Lower lobe of right lung (tissue), 2 donors: Measurements from ENCODE around the gene TST. TPM values are rescaled to one million over a fixed set of nuclear protein-coding genes. Genes with fewer than 3 reads are reported as not detected.
A peak's percentile ranks its signal among the peaks of the same experiment; 100 is the strongest.

Experiments used
- ATAC-seq, 2 donors: fragments of 200-7000 bp; cut with Tn5 transposase; one replicate each; pipeline ENCODE4 v1.9.1; 2020 to 2022; ENCODE audit warnings: mild to moderate bottlenecking in 2 of 2, moderate library complexity in 2 of 2
- DNase-seq: peaks from one replicate; pipeline ENCODE4 v3.0.0-alpha.2; 2020
- H3K27ac ChIP-seq: fragments of 200-600 bp; one replicate; pipeline ENCODE4 v1.8.0; 2022
- H3K27me3 ChIP-seq: fragments of 200-600 bp; one replicate; pipeline ENCODE4 v1.8.0; 2022; ENCODE audit warnings: low read depth
- H3K36me3 ChIP-seq: fragments of 200-600 bp; one replicate; pipeline ENCODE4 v1.8.0; 2022; ENCODE audit warnings: mild to moderate bottlenecking
- H3K4me1 ChIP-seq: fragments of 200-600 bp; one replicate; pipeline ENCODE4 v1.8.0; 2022
- H3K4me3 ChIP-seq: fragments of 200-600 bp; one replicate; pipeline ENCODE4 v1.8.0; 2022; ENCODE audit warnings: mild to moderate bottlenecking
- H3K9me3 ChIP-seq: fragments of 200-600 bp; one replicate; pipeline ENCODE4 v1.8.0; 2022
- CTCF ChIP-seq: fragments of 200-600 bp; IDR thresholded peaks from one replicate; pipeline ENCODE4 v1.8.0; 2022; ENCODE audit warnings: antibody characterized with exemption, mild to moderate bottlenecking
- intact Hi-C: fragments of 100-400 bp; cut with DNase I; formaldehyde crosslinking; loops from one replicate; pipeline ENCODE4 v1.11.0; 2022
- total RNA-seq: library from RNA; stranded (reverse); fragmentation: NEBNext Ultra II Directional; extraction: Animal tissue kit (Norgen Biotek cat#: 25700); gene quantifications from one replicate; pipeline ENCODE4 v1.2.1, GENCODE V29; 2021
- donor health status: DM: no; HTN: yes; CAD: no; lungs with severe emphysema.

Gene TST
- total RNA-seq, 1 donor from 2014 or later: 48.3 TPM

GRCh38 chr22:37051391-37052385, 32.4 kb upstream of the TST start, which contains the start of gene KCTD17:
KCTD17 (plus strand) TSS chr22:37051742; CDS start chr22:37051761, 19 bp downstream.
- peaks cover 21% of the 10 kb centered on the region for H3K36me3 ChIP-seq
- H3K9me3 ChIP-seq: no peaks in the 10 kb centered on the region
- intact Hi-C loops: no loop called here
- ATAC-seq (peak; percentile 91 to 92), DNase-seq (peak; percentile 79)
- peak within 1 kb of the TSS; percentile 56 for H3K27ac ChIP-seq
- peaks cover 18% of the 10 kb centered on the region for H3K4me1 ChIP-seq
- no peak for TF ChIP-seq CTCF
- peak within 1 kb of the TSS; percentile 65 for H3K4me3 ChIP-seq
- H3K27me3 ChIP-seq: no peaks in the 10 kb centered on the region

GRCh38 chr22:37050913-37051312, 31.7 kb upstream of the TST start:
- Histone ChIP-seq H3K27me3 (no peaks in the 10 kb centered on the region), H3K27ac (peak overlapping the region; percentile 56), H3K4me1 (peaks cover 18% of the 10 kb centered on the region), H3K9me3 (no peaks in the 10 kb centered on the region), H3K36me3 (peaks cover 14% of the 10 kb centered on the region), H3K4me3 (no peak overlapping the region)
- intact Hi-C loops: no loop called here
- no peak for ATAC-seq
- DNase-seq: no peak
- TF ChIP-seq CTCF: no peak

- H3K4me1 ChIP-seq: peaks cover 24% of the 10 kb centered on the region
- H3K36me3 ChIP-seq: no peaks in the 10 kb centered on the region
- intact Hi-C loops: no loop called here
- no peak for TF ChIP-seq CTCF
- no peaks in the 10 kb centered on the region for H3K27me3 ChIP-seq
- no peak for ATAC-seq
- DNase-seq: no peak
- H3K4me3 ChIP-seq: no peak overlapping the region
- H3K9me3 ChIP-seq: no peaks in the 10 kb centered on the region
- H3K27ac ChIP-seq: no peak overlapping the region
Measured at GRCh38 chr22:37049224-37049623, 30.0 kb upstream of the TST start.

- H3K27me3 ChIP-seq: no peaks in the 10 kb centered on the region
- intact Hi-C loops: no loop called here
- H3K36me3 ChIP-seq: no peaks in the 10 kb centered on the region
- no peak overlapping the region for H3K27ac ChIP-seq
- H3K9me3 ChIP-seq: no peaks in the 10 kb centered on the region
- ATAC-seq (no peak), DNase-seq (no peak)
- H3K4me1 ChIP-seq: peaks cover 33% of the 10 kb centered on the region
- no peak overlapping the region for H3K4me3 ChIP-seq
- TF ChIP-seq CTCF: no peak
Measured at GRCh38 chr22:37048133-37048532, 28.9 kb upstream of the TST start.

GRCh38 chr22:37047006-37047405, 27.8 kb upstream of the TST start:
- intact Hi-C loops: no loop called here
- H3K4me3 ChIP-seq: no peak overlapping the region
- H3K4me1 ChIP-seq: peaks cover 24% of the 10 kb centered on the region
- no peaks in the 10 kb centered on the region for H3K9me3 ChIP-seq
- H3K27ac ChIP-seq: no peak overlapping the region
- H3K27me3 ChIP-seq: no peaks in the 10 kb centered on the region
- no peak for TF ChIP-seq CTCF
- ATAC-seq (no peak), DNase-seq (no peak)
- H3K36me3 ChIP-seq: no peaks in the 10 kb centered on the region
